HG02610 (cell line): ENCODE data around the gene HMOX1.
A peak's percentile ranks its signal among the peaks of the same experiment; 100 is the strongest.
"Not testable (repeated sequence)": the region's sequence is repeated elsewhere in the genome, so short reads cannot be mapped to it uniquely, and the experiment has no call there.

Experiments
- ATAC-seq: cut with Tn5 transposase; IDR thresholded peaks from one replicate; pipeline ENCODE4 v1.9.1; 2021; ENCODE audit warnings: mild to moderate bottlenecking, moderate library complexity; ENCODE audit not compliant: unreplicated experiment

The HMOX1 gene

DNA sequence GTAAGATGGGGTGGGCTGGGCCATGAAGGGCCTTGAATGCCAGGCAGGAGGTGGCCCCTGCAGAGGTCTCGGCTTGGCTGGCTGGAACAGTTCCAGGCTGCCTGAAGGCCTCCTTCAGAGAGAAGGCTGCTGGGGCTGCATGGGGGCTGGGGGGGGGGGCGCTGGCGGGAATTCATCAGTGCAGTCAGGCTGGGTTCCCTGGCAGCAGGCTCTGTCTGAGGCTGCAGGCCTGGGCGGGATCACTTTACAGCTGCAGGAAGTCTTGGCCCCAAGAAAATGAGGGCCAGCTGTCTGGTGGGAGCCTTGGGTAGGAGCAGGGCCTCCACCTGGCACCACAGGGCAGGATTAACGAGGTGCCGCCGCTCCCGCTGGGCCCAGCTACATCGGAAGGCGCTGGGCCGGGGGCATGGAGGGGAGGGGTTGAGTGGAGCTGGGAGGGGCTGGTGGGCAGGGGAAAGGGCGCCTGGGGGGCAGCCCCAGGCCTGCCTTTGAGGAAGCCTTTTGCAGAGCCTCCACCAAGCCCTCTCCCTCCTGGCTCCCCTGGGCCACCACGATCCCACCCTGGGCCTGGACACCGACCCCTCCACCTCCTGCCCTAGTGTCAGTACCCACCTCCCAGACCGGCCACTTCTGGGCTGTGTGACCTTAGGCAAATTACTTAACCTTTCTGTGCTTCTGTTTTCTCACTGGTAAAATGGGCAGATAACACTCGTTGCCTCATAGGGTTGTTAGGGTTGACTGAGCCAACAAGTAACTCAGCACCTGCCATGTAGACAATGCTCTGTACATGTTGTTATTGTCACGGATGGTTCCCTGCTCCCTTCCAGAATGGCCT, 31.0 kb upstream of the HMOX1 start:
- no peak for ATAC-seq

GRCh38 chr22:35350539-35351503, 30.1 kb upstream of the HMOX1 start:
- peak; percentile 73 for ATAC-seq

DNA sequence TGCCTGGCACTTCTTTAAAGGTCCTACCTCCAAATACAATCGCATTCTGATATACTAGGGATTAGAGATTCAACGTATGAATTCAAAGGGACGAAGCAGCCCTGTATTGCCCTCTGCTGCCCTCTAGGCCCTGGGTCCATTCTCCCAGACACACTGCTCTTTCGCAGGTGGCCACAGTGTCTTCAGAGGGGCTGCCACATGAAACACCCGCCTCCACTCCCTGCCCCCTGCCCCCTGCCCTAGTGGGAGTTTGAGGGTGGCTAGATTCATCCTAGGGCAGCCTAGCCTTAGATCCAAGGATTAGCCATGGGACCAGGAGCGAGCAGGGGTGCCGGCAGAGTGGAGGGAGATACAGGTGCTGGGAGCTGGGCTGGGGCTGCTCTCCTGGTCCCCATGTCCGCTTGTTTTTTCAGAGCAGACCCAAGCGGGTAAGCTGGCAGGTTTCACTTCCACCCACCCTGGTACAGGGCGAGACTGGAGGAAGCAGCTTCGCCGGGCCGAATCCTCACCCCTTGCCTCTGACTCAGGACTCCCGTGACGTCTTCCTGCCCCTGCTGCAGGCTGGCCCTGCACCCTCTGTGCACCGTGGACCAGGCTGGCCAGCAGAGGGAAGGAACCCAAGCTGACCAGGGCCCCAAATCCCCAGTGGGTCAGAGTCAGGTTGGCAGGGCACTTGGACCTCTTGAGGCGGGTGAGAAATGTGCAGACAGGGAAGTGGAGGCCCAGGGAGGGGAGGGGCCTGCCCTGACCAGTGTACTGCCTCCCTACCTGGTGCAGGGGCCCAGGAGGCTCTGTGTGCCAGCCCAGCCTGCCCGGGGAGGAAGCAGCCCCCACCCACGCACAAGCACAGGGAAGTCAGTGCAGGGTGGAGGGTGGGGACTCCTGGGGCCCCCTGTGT, 28.4 kb upstream of the HMOX1 start:
- no peak for ATAC-seq

DNA sequence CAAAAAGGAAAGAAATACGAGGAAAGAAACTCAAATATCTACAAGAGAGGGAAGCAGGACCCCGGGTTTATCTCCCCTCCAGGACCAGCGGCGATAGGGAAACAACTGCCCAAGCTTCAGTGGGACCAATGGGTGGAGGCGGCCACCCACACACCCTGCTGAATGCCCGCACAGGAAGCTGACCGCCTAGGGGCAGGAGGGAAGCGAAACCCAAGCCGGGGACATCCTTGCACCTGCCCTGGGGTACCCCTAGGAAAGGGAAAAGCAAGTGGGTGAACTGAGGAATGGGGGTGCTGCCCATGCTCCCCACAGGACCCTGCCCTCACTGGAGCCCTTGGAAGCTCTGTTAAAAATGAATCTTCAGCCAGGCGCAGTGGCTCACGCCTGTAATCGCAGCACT, 27.6 kb upstream of the HMOX1 start:
- ATAC-seq = no peak

DNA sequence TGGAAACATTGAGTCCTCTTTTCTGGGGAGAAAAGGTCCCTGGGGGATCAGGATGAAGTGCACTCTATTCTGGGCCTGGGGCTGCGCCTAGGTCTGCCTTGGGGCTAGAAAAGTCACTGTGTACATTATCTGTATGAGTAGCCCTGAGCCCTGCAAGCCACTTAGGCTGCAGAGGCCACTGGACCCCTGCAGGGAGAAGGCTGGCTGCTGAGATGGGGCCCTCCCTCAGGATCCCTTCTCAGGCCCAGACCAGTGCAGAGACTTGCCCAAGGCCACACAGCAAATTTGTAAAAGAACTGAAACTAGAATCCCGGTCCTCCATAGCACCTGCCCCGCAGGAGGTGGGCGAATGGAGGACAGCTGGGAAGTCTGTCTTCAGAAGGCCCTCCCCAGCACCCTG, 26.8 kb upstream of the HMOX1 start:
- ATAC-seq = no peak

GRCh38 chr22:35357883-35358621, 22.8 kb upstream of the HMOX1 start:
- ATAC-seq = no peak

- no peak for ATAC-seq
Measured at GRCh38 chr22:35359380-35360065, 21.4 kb upstream of the HMOX1 start.

- no peak for ATAC-seq
Measured at GRCh38 chr22:35361001-35361558, 19.8 kb upstream of the HMOX1 start.

DNA sequence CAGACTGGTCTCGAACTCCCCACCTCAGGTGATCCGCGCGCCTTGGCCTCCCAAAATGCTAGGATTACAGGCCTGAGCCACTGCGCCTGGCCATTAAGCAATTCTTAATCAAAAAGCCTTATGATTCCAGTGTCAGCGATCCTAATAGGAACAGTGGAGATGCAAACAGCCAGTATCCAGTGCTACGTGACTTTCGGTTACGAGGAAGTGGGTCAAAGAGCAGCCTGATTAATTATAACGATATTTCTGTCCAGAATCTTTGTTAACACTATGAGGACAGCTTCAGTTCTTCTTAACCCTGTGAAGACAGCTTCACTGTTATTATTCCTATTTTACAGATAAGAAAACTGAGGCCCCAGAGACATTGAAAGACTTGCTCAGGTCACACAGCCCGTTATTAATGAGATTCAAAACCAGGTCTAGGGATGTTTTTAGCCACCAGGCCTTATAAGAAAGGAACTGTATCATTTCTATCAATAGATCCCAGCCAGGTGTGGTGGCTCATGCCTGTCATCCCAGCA, 17.3 kb upstream of the HMOX1 start:
- no peak for ATAC-seq

DNA sequence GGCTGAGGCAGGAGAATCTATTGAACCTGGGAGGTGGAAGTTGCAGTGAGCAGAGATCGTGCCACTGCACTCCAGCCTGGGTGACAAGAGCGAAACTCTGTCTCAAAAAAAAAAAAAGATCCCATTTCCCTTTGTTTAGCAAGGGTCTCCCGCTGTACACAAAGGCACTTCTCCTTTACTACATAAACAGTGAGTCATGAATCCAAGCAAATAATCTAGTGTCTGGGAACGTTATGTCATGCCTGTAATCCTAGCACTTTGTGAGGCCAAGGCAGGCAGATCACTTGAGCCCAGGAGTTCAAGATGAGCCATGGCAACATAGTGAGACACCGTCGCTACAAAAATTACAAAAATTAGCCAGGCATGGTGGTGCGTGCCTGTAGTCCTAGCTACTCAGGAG, 16.7 kb upstream of the HMOX1 start:
- ATAC-seq = not testable (repeated sequence)

GRCh38 chr22:35367331-35367886, 13.5 kb upstream of the HMOX1 start:
- no peak for ATAC-seq

DNA sequence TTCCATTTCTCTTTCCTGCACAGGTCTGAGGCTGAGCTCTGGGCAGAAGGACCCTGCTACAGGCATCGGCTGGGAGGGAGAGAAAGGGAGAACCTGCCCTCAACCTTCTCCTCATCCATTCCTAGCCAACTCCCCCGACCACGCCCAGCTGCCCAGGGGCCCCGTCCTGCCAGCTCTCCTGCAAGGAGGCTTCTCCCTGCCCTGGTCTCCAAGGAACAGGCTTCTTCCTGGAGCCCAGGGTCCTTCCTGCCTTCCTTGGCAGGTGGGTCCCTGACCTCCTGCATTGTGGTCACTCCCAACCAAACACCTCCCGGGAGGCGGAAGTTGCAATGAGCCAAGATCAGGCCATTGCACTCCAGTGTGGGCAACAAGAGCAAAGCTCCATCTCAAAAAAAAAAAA, 12.5 kb upstream of the HMOX1 start:
- ATAC-seq = no peak

DNA sequence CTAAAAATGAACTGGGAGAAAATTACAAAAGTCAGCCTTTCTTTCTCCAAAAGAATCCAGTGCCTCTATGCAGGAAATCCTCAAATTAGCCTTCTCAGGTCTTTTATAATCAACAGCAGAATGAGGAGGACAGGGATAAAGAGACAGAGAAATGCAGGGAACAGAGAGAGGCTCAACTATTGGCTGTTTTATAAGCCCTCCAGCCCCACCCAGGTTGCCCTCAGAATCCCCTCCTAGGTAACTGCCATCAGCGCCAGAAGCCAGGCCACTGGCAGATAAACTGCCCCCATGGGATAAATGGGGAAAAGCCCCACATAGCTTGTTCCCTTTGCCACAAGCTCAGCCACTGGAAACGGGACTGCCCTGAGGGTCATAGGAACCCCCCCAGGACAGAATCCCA, 10.9 kb upstream of the HMOX1 start:
- ATAC-seq = no peak

DNA sequence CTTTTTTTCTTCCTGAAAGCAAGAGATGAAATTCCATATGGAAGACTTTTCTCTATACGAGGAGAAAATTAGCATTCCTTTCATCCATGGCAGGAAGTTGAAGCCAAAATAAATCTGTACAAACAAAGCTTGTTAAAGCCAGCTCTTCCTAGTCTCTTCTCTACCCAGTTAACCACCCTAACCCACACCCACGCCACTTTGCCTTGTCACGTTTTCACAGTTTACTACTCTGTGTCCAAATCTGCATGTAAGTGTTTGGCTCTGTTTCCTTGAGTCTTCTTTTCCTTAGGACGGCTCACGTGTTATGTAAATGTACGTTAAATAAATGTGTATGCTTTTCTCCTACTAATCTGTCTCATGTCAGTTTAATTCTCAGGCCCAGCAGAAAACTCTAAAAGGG, 7.1 kb upstream of the HMOX1 start:
- ATAC-seq = no peak

GRCh38 chr22:35375031-35375430, 5.9 kb upstream of the HMOX1 start:
- ATAC-seq = no peak

DNA sequence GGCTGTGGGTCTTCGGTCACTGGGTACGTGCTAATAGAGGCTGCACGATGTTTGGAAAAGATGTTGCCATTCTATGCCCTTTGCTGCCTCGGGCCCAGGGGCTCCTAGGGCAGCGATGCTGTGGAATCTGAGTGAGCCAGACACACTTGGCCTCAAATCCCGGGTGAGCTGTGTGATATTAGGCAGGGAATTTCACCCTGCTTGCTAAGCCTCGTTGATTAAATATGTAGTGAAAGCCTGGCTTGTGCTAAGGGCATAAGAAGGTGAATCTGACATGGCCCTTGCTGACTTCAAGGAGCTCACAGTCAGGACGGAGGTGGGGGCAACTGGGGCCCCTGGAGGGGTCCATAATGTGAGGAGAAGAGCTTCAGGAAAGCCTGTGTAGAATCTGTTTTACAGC, 5.4 kb upstream of the HMOX1 start:
- ATAC-seq = no peak

DNA sequence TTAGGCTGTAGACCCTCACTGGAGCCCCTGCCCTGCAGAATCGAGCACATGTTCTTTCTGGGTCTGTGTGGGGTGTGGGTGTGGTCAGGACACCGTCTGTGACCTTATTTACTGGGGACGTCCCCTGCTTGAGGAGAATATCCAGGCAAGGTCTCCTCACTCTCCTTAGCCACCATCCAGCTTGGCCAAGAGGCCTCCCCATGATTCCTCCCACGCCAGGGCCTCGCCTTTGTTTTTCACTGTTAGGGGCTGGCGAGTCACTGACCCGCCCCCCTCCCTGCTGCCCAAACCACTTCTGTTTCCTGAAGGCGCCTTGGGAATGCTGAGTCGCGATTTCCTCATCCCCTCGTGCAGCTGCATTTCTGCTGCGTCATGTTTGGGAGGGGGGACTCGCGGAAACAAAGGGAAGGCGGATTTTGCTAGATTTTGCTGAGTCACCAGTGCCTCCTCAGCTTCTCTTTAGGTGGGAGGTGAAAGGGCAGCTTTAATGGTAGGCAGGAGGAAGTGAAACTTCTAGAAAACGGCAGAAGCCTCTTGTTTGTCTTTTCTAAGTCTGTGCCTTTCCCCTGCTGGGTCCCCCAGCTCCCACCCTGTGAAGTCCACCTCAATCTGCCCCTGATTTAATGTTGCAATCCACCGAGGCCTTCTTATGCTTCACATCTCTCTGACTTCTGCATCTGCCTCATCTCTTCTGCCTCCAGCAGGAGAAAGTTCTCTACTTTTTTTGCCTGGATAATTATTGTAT, 4.0 kb upstream of the HMOX1 start:
- peak; percentile 37 for ATAC-seq

- ATAC-seq = no peak
Measured at GRCh38 chr22:35377735-35378134, 3.2 kb upstream of the HMOX1 start.
